SK-N-MC (cell line): ENCODE results near the gene TCN1.

Experiments used
- EZH2 ChIP-seq: fragments of 200-600 bp; sonication (generic); IDR thresholded peaks from one replicate; pipeline ENCODE4 v1.6.1; 2017; ENCODE audit warnings: antibody characterized with exemption
- FOXP2 ChIP-seq: optimal IDR thresholded peaks from 2 replicates; pipeline ENCODE3; 2011; ENCODE audit warnings: mild to moderate bottlenecking, moderate library complexity; ENCODE audit not compliant: insufficient read depth; ENCODE audit errors: extremely low read length, control extremely low read depth
- POLR2AphosphoS5 ChIP-seq: IDR thresholded peaks from 2 replicates; pipeline ENCODE4 v1.6.1; 2012; ENCODE audit warnings: mild to moderate bottlenecking, low read depth, low read length, borderline replicate concordance

DNA sequence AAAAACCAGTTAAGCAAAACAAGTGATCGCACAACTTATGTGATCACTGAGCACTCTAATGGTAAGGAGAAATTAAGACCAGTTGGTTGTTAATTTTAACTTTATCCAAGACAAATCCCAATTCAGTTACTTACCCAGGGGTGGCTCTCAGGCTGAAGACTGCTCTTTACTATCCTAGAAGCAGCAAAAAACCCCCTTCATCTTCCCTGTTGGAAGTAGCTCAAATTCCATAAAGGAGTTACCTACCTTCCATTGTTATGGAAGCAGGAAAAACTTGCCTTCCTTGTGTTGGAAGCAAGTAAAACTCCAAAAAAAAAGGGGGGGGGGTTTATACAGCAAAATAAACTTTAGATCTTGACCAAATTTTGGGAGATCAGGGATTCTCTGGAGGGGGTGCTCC lies 50.5 kb downstream of the TCN1 start:
- TF ChIP-seq EZH2 (no peak), POLR2AphosphoS5 (no peak), FOXP2 (no peak)
